HG03565 (cell line): ENCODE results near the gene MARK3.
"Not testable (repeated sequence)": the region's sequence is repeated elsewhere in the genome, so short reads cannot be mapped to it uniquely, and the experiment has no call there.

Experiments used
- ATAC-seq: cut with Tn5 transposase; IDR thresholded peaks from one replicate; pipeline ENCODE4 v1.9.1; 2021; ENCODE audit warnings: mild to moderate bottlenecking, moderate library complexity; ENCODE audit not compliant: unreplicated experiment

MARK3 gene

DNA sequence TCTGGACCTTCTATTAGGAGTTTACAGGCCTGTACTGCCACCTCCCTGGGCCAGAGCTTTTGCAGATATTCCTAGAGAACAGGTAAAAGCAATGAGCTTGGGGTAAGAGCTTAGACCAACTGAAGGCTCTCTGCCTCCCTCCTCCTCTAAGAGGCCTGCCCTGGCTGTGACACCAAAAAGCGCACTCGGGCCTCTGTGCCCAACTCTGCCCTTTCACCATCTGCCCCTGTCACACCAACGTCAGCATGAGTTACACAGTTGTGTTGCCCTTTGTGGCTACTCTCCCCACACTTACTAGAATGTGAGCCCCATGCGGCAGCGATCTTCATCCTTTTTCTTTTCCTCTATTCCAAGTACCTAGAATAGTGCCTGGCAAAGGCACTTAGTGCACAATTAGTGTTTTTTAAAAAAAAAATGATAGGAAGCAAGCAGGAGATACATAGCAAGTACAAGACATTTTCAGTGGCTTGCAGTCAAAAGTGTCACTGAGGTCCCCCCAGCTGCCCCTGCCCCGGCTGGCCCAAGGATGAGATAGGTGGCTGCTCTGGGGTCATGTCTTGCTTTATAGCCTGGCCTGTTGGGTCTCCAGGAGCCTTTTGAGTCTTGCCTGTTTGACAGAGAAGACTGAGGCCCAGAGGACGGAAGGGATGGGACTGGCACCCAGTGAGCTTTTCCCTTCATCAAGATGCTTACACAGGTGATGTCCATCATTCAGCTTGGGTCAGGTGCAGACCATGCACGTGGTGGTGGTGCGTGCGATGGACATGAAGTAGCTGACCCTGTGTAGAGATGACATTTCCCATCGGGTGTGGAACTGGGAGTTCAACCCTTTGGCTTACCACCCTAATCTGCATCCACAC is 124.9 kb downstream of the MARK3 start:
- ATAC-seq: no peak

DNA sequence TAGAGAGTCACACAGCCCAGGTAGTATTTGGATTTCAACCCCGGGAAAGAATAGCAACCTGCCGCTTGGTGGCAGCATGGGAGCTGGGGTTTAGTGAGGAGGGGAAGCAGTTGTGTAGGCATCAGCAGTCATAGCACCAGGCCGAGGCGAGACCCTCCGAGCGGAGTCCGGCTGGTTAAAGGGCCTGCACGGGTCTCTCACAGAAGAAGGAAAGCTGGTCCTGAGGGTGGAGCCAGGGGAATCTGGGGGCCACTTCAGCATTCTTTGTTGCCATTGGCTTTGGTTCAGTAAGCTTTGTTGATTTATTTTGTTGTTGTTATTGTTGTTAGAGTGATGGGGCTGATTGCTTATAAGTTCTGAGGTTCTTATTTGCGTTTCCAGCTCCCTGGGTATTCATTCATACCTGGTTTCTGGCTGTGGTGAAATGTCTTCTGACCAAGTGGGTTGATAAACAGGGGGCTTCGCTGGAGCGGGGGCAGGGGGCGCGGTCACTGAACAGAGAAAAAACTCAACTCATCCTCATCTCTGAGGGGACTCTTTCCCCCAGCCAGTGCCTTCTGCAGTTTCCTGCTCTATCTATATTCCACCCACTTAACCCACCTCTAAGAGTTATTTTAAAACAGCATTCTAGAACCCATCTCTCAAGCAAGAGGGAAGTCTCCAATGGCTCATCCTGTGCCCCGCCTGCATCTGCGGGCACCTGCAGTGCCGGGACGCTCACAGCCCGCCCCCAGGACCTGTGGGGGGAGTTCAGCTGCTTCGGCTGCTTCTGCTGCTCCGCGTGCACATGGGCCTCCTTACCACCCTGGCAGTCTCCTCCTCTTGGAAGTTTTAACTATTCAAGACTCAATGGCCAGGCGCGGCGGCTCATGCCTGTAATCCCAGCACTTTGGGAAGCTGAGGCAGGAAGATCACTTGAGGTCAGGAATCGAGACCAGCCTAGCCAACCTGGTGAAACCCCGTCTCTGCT is 125.8 kb downstream of the MARK3 start:
- no peak for ATAC-seq

DNA sequence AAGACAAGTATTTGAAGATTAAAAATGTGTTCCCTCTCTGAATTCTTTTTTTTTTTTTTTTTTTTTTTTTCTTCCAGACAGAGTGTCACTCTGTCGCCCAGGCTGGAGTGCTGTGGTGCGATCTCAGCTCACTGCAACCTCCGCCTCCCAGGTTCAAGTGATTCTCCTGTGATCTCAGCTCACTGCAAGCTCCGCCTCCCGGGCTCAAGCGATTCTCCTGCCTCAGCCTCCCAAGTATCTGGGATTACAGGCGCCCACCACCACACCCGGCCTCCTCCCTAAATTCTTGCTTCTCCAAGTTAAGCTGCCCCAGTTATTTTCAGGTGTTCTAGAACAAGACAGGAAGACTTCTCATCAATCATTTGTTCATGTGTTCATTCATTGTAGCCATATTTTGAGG is 127.0 kb downstream of the MARK3 start:
- ATAC-seq: not testable (repeated sequence)

DNA sequence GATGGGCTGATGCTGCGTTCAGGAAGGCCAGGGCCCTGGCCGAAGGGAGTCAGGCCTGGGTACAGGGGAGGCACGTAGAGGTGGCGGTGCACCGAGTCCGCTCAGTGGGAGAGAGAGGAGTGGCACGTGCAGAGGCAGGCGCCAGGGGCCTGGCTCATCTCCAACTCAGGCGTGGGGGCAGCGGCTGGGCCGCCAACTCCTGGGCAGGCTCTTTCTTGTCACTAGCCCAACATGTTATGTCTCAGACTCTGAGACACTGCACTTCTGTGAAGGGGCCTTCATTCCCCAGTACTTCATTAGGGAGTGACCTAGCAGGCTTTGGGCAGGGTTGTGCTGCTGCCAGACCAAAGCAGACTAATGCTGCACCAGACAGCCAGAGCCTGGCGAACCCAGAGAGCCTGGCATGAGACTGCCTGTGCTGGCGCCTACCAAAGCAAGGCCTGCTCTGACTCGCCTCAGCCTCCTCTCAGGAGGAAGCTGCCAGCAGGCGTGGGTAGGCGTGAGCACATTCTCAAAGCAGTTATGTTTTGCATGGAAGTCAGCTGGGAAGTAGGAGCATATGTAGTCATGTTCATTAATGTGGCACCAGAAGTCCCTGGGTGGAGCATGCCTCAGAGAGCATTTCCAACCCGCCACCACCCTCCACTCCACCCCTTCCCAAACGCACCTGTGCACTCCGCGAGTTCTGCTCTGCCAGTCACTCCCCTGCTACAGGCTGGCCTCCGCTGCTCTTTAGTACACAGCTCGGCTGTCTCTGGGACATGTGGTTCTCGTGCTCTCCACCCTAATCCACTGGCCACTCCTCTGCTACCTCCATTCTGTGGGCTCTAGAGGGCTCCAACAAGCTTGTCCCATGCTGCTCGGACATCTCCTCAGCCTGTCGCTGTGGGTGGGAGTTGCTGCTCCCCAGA is 127.7 kb downstream of the MARK3 start:
- ATAC-seq: no peak

DNA sequence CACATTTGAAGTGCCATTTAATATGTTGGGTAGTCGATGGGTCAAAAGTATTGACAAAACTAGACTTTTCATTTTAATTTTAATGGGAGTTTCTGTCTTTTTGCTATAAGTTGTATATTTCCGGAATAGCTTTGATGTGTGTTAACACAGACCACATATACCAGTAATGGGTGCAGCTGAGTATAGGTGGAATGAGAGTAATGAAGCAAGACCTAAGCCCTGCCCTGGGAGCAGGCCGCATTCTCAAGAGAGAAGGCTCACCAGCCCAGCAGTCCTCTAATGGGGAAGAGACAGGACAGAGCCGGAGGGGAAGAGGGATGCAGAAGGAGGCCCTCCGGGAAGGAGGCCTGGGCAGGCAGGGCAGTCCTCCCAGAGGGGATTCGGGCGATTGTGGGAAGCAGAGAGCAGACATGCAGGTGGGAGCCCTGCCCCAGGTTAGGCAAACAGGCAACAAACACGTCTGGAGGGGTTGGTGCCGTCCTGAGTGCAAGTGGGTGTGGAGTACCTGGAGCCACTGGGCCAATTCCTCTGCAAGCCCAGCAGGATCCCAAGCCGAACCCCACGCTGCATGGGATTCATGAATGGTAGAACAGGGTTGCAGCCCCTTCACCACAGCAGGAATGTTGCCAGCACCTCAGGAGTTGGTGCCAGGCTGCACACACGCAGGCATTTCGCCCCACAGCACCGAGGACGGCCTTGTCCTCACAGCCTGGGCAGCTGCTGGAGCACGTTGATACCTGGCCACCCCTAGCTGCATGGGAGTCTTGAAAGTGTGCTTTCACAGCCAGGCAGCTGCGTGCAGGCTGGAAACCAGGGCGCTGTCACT is 129.6 kb downstream of the MARK3 start:
- no peak for ATAC-seq

DNA sequence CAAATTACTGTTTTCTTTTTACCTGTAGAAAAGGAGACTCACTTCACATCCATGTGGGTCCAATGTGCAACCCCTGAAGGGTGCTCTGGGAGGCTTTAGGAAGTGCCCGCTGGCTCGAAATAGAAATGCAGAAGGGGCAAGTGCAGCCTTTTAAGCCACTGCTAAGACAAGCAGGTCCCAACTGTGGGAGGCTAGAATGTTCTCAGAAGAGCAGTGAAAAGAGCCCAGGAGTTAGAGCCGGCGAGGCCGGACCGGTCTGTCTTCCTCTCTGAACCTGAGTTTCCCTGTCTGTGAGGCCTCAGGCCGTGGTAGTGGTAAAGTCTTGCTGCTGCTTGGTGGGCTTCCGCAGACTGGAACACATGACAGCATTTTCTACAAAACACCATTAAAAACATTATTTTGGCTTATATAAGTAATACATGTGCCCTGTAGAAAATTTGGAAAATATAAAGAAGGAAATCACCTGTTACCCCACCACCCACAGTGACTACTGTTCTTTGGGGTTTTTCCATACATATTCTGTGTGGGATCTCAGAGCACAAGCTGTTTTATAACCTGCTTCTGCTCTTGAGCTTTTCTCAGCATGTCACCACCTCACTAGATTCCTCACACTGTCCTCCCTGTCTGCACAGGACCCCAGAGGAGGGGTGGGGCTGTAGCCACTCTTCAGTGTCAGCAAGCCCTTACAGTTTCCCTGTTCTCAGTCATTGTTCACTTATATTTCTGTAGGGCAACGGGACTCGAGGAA is 131.4 kb downstream of the MARK3 start:
- no peak for ATAC-seq

DNA sequence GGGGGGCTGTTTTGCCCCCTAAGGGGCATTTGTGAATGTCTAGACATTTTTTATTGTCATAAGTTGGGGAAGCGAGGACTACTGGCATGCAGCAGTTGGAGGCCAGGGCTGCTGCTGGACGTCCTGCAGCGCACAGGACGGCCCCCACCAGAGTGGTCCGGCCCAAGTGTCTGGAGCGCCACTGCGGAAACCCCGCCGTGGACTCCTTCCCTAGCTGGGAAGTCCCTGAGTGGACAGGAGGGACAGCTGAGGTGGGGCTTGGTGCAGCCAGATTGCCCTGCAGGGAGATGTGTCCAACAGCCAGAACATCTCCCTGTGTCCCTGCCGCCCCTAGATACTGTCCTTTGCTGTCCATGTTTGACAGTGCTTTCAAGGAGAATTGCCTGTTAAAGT is 132.0 kb downstream of the MARK3 start:
- no peak for ATAC-seq

DNA sequence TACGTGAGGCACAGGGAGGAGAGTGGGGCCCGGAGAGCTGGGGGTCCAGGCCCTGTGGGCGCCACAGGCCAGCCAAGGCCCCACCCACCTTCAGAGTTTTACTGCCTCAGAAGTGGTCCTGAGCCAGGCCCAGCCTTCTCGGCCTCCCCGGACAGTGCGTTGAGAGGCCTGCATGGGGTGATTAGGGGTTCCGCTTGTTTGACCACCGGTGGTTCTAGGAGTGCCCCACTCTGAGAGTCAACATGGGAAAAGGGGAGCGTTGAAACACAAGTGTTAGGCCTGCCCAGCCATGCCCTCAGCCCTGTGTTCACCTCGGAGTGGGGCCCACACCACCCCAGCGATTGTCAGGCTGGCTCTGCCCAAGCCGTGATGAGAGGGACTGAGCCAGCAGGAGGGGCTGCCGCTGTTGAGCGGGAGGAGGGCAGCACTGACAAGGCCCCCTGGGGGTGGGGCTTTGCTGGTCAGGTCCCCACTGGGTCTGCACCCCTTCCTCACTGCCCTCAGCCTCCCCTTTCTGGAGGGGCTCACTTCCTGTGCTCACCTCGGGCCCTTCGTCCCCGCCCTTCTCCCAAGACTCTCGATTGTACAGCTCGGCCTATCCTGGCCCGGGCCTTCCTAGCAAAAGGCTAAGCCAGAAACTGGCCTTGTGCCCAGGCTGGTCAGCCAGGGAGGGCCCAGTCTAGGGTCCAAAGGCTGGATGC is 132.7 kb downstream of the MARK3 start:
- ATAC-seq: no peak

DNA sequence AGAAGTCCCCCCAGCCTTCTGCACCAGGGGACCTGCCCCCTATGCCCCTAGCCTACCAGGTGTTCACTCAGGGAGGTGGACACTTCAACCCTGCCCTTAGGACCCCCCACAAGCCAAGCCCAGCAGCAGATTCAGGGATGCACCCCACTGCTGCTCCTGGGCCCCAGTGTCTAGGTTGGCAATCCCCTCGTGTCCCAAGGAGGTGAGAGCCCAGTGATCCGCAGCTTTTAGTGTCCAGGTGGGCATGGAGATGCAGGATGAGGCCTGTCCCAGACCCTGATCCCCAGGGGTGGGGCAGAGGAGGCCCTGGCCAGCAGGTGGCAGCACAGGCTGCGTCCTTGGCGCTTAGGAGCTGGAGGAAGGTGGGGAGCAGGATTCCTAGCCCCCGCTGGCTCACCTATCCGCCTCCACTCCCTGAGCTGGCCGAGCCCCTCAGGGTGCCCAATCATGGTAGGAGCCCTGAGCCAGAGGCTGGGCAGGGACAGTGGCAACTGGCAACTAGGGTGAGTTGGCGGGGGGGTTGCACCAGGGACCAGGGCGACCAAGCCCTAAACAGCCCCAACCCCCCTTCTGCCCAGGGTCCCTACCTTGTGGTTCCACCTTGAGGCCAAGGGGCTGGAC is 133.3 kb downstream of the MARK3 start:
- ATAC-seq: no peak

DNA sequence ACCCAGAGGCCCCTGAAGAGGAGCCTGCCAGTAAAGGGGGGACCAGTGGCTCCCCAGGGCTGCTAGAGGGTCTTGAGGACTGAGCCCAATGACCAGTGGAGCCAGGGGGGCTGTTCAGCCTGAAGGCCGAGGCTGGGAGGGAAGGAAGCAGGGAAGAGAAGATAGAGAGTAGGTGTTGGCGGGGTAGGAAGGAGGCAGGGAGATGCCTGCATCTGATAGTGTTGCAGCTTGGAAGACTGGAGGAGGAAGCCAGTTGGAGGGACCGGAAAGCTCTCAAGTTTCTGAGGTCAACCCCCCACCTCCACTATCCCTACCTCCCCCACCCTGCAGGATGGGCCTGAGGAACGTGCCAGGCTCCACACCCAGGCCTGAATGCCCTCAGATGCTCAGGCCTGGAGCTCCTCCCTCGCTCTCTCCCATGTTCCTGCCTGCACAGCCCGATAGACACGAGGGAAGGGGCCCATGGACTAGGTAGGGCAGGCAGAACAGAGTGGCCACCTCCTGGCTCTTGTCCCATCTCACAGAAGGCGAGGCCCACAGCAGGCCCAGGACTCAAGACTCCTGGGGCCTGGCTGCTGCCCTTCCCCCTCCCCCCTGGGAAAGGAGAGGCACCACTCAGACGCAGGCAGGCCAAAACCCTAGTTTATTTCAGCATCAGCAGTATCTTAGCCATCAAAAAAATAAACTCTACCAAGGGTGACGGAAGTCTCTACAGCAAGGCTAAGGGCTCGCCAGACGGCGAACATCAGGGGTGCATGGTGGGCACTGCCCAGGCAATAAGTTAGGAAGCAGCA is 134.0 kb downstream of the MARK3 start:
- no peak for ATAC-seq

DNA sequence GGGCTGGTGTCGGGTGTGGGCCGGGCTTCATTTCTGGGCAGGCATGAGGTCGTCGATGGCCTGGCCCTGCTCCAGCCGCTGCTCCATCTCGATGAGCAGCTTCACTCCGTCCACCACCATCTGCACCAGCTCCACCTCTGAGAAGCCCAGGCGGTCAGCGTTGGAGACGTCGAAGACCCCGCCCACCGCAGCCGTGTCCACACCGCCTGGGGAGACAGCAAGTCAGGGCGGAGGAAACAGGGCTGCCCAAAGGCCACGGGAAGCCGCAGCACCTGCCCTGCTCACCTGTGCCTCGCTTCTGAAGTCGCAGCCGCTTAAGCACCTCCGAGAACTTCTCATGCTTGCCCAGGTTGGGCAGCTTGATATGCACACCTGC is 134.6 kb downstream of the MARK3 start:
- ATAC-seq: no peak

DNA sequence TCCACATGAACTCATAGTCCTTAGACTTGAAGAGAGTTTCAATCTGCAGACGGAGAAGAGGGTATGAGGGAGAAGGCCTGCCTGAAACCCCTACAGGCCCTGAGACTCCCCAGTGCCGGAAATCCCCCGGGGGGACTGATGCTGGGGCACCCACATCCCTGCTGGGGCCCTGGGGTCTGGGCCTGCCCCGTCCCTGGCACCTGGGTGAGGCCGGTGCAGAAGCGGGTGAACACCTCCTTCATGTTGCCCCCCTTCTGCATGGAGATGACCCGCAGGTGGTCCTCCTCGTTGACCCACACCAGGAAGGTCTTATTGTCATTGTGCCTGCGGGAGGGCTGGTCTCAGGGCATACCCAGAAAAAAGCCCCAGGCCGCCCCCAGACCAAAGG is 135.0 kb downstream of the MARK3 start:
- no peak for ATAC-seq

DNA sequence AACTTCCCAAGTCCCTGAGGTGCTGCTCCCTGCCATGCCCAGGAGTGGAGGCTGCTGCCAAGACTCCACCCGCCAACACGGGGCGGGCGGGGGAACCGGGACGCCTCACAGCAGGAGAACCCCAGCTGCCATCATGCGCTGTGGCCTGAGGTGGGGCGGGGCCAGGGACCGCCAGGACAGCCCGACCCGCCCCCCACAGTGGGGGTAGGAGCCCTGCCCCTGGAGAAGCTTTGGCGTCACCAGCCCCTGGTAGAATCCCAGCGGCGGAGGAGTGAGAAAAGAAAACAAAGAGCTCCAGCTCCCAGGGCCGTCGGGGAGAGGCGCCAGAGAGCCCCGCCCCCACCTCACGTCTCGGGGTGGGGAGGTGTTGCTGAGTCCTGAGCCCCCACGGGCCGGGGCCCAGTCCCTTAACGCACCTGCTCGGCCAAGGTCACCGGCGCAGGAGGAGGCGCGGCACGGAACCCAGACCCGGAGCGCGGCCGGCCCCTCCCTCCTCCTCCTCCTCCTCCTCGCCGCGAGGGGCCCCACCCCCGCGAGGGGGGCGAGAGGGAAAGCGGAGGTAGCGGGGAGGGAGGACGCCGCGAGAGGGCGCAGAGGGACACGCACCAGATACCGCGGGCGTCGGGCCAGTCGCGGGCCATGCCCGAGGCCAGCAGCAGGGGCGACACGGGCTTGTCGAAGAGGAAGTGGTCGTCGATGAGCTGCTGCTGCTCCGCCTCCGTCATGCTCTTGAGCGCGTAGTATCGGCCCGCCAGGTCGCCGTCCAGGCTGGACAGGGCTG is 135.6 kb downstream of the MARK3 start:
- ATAC-seq: no peak

DNA sequence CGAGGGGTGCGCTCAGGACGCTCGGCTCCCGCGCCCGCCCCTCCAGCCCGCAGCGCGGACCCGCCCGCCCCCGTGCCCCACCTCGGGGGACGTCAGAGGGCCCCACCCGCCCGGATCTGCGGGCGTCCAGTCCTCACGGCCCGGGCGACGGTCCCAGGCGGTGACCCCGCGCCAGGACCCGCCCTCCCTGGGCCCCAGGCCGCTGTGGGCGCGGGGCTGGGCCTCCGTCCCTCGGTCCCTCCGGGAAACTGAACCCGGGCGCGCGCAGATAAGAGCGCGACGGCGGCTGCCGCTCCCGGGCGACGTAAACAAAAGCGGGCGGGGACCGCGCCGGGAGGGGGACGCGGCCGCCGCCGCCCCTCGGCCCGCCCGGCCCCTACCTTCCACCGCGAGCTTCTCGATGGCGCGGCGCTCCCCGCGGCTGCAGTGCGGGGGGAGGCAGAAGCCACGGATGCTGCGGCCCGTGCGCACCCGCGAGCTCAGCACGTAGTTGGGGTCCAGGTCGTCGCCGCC is 136.3 kb downstream of the MARK3 start:
- no peak for ATAC-seq

DNA sequence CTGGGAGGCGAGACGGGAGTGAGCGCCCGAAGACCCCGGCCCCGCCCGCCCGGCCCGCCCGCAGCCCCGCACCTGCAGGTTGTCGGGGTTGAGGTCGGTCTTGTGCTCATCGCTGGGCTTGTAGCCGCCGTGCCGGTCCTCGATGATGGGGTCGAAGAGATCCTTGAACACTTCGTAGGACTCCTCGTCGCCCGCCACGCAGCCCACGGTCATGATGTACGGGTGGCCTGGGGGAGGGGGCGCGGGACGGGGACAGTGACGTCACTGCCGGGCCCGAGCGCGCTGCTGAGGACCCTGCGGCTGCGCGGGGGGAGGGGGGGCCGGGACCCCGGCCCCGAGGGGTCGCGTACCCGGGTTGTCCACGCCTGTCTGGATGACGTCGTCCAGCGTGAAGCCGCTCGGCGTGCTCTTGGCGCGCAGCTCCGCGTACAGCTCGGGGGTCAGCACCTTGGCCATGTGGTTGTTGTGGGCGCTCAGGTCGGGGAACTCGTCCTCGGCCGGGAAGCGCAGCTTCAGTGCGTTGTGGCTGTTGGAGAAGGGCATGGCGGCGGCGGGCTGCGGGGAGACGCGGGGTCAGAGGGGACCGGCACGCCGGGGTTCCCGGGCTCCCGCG is 136.8 kb downstream of the MARK3 start:
- no peak for ATAC-seq
